Effector memory CD8-positive, alpha-beta T cell (primary cell): Measurements from ENCODE around the gene CABP2.
"Not testable (repeated sequence)": the region's sequence is repeated elsewhere in the genome, so short reads cannot be mapped to it uniquely, and the experiment has no call there.

Experiments used
- ATAC-seq: fragments of 150-1000 bp; cut with Tn5 transposase; replicated peaks from 2 replicates; pipeline ENCODE4 v1.10.0; 2021; ENCODE audit warnings: mild to moderate bottlenecking, moderate library complexity
- DNase-seq, 3 experiments: peaks; one replicate each; pipeline ENCODE4 v3.0.0; 2021
- H3K27ac Mint-ChIP-seq, 2 donors: one replicate each; pipeline ENCODE4 v1.8.0; 2022; ENCODE audit warnings: mild to moderate bottlenecking in 2 of 2, mixed read lengths in 2 of 2, moderate library complexity in 2 of 2
- H3K27me3 Mint-ChIP-seq, 2 donors: one replicate each; pipeline ENCODE4 v1.8.0; 2022; ENCODE audit warnings: mixed read lengths in 2 of 2
- H3K36me3 Mint-ChIP-seq: one replicate; pipeline ENCODE4 v1.8.0; 2022; ENCODE audit warnings: mild to moderate bottlenecking, moderate library complexity, mixed read lengths; ENCODE audit not compliant: insufficient read depth
- H3K4me1 Mint-ChIP-seq, 2 donors: one replicate each; pipeline ENCODE4 v1.8.0; 2022; ENCODE audit warnings: low read depth in 2 of 2, mixed read lengths in 2 of 2
- H3K4me3 Mint-ChIP-seq, 2 donors: one replicate each; pipeline ENCODE4 v1.8.0; 2022; ENCODE audit warnings: mild to moderate bottlenecking in 2 of 2, mixed read lengths in 2 of 2, moderate library complexity in 2 of 2
- H3K9me3 Mint-ChIP-seq, 2 donors: one replicate each; pipeline ENCODE4 v1.8.0; 2022; ENCODE audit warnings: mixed read lengths in 2 of 2
- total RNA-seq, 9 experiments: gene quantifications; one replicate each; lab custom pipeline; 2026; lab: John Stamatoyannopoulos, UW

The CABP2 gene
- 0 reads per million in 9 experiments for total RNA-seq

- Mint-ChIP-seq H3K27me3 (peaks cover 12 to 52% of the 10 kb centered on the region in 2 donors), H3K36me3 (no peaks in the 10 kb centered on the region), H3K4me1 (no peaks in the 10 kb centered on the region), H3K27ac (no peak within 1 kb of the TSS), H3K4me3 (no peak within 1 kb of the TSS), H3K9me3 (no peaks in the 10 kb centered on the region)
- ATAC-seq (no peak), DNase-seq (no peak)
Observed at GRCh38 chr11:67522844-67523555, at the start of gene CABP2. Gene CABP2 (minus strand): TSS chr11:67523446. CDS start chr11:67523326, 120 bp downstream.

DNA sequence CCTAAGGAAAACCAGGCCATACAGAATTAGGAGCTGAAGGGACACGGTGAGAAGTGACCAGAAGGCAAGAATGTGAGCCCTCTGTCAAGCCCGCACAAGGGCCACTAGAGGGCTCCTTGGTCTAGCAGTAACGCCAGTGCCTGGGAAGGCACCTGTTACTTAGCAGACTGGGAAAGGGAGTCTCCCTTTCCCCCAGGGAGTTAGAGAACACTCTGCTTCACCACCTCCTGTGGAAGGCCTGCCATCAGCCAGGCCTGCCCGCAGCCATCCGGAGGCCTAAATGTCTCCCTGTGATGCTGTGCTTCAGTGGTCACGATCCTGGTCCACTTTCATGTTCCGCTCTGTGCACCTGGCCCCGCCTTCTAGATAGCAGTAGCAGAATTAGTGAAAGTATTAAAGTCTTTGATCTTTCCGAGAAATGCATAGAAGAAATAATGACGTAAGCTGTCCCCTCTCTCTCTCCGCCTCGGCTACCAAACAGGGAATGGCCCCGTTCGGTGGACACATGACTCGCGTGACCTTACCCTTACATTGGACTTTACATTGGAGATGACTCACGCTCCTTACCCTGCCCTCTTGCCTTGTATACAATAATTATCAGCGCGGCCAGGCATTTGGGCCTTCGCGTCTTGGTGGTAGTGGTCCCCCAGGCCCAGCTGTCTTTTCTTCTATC is 49.6 kb upstream of the CABP2 start:
- no peak for DNase-seq
- no peak overlapping the region for H3K27ac Mint-ChIP-seq

DNA sequence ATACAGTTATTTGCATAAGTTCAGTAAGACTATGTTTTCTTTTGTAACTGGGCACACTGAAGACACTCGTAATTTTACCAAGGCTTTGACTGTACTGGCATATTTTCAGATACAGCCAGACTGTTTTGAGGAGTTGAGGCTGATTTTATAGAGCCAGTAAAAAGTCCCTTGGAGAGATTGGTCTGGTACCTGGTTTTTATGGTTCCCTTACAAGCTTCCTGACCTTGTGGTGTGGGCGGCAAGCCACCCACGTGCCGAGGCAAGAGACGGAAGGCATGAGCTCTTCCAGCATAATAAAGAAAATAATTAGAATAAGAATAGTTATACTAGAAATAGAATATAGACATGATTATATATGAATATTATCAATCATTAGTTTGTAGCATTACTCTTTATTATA is 49.1 kb upstream of the CABP2 start:
- DNase-seq (no peak), ATAC-seq (no peak)
- no peak overlapping the region for H3K4me3 Mint-ChIP-seq
- H3K27ac Mint-ChIP-seq, result no peak overlapping the region
- peaks cover 0 to under 1% of the 10 kb centered on the region in 2 donors for H3K4me1 Mint-ChIP-seq
- no peaks in the 10 kb centered on the region for H3K36me3 Mint-ChIP-seq
- H3K27me3 Mint-ChIP-seq, result peaks cover 14 to 66% of the 10 kb centered on the region in 2 donors
- H3K9me3 Mint-ChIP-seq, result no peaks in the 10 kb centered on the region

More for the DNA sequence above, 49.6 kb upstream of the CABP2 start:
- Mint-ChIP-seq H3K9me3 (no peaks in the 10 kb centered on the region), H3K4me3 (no peak overlapping the region), H3K27me3 (peaks cover 14 to 64% of the 10 kb centered on the region in 2 donors), H3K4me1 (peaks cover 0 to 2% of the 10 kb centered on the region in 2 donors), H3K36me3 (no peaks in the 10 kb centered on the region)
- ATAC-seq, result no peak

GRCh38 chr11:67571443-67571842 is 48.2 kb upstream of the CABP2 start:
- Mint-ChIP-seq H3K27ac (no peak overlapping the region), H3K9me3 (no peaks in the 10 kb centered on the region)

DNA sequence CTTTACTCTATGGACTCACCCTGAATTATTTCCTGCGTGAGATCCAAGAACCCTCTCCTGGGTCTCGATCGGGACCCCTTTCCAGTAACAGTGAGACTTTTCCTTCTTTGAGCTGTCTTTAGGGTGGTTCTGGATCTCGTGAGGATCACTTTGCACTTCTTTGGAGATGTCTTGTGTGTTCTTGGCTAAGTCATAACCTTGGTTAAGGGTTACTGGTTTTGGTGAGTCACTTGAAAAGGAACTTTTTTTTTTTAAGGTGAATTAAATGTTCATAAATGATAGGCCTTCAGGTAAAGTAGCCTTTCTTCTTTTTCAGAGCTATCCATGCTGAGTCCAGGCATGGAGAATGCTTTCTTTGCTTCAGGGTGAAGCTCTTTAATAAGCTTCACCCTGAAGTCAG is 41.0 kb upstream of the CABP2 start:
- peaks cover 6 to 8% of the 10 kb centered on the region in 2 donors for H3K4me1 Mint-ChIP-seq
- no peak overlapping the region for H3K27ac Mint-ChIP-seq
- H3K27me3 Mint-ChIP-seq, result peaks cover 8 to 60% of the 10 kb centered on the region in 2 donors
- no peaks in the 10 kb centered on the region for H3K36me3 Mint-ChIP-seq
- ATAC-seq (no peak), DNase-seq (no peak)
- no peaks in the 10 kb centered on the region for H3K9me3 Mint-ChIP-seq
- no peak overlapping the region for H3K4me3 Mint-ChIP-seq

More at GRCh38 chr11:67571443-67571842, 48.2 kb upstream of the CABP2 start:
- ATAC-seq (no peak), DNase-seq (no peak)
- no peaks in the 10 kb centered on the region for H3K4me1 Mint-ChIP-seq
- H3K36me3 Mint-ChIP-seq, result no peaks in the 10 kb centered on the region
- no peak overlapping the region for H3K4me3 Mint-ChIP-seq
- H3K27me3 Mint-ChIP-seq, result peaks cover 14 to 61% of the 10 kb centered on the region in 2 donors

GRCh38 chr11:67563705-67564114 is 40.5 kb upstream of the CABP2 start:
- peaks cover 14 to 65% of the 10 kb centered on the region in 2 donors for H3K27me3 Mint-ChIP-seq
- not testable (repeated sequence) for H3K27ac Mint-ChIP-seq, H3K36me3 Mint-ChIP-seq, H3K9me3 Mint-ChIP-seq, H3K4me3 Mint-ChIP-seq, DNase-seq, H3K4me1 Mint-ChIP-seq, ATAC-seq

DNA sequence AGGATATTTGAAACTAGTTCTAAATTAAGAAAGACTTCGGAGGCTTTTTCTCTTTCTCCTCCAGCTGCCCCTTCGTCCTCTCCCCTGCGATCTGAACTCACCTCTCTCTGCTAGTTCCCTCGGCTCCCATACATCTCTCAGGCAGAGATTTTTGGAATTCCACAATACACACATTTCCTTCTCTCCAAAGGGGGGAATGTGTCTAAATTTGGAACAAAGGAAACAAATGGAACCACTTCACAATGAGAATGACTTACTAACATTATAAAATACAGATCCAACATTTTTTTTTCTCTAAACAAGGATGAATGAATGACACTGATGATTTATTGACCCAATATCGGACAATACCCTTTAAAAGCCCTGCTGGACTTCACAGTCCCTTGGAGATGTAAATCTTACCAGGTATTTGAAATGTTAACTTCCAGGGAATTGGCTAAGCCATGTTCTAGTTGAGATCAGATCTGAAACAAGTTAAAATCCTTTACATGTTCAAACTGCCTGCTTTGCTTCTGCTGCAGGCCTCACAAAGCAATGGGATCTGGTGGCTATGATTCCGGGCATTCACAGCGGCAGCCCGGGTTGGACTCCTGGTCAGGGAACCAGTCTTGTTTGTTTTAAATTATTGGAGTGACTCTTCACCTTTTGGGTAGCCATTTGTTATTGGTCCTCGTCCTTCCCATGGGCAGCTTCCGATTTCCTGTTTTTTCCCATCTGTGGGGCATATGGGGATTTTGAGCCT is 39.9 kb upstream of the CABP2 start:
- H3K27ac Mint-ChIP-seq, result no peak overlapping the region
- H3K4me3 Mint-ChIP-seq, result peak overlapping the region in 1 of 2 donors; percentile 21
- DNase-seq (no peak), ATAC-seq (no peak)
- H3K4me1 Mint-ChIP-seq, result peaks cover 6 to 8% of the 10 kb centered on the region in 2 donors
- H3K9me3 Mint-ChIP-seq, result no peaks in the 10 kb centered on the region
- H3K36me3 Mint-ChIP-seq, result no peaks in the 10 kb centered on the region
- H3K27me3 Mint-ChIP-seq, result peaks cover 16 to 71% of the 10 kb centered on the region in 2 donors

DNA sequence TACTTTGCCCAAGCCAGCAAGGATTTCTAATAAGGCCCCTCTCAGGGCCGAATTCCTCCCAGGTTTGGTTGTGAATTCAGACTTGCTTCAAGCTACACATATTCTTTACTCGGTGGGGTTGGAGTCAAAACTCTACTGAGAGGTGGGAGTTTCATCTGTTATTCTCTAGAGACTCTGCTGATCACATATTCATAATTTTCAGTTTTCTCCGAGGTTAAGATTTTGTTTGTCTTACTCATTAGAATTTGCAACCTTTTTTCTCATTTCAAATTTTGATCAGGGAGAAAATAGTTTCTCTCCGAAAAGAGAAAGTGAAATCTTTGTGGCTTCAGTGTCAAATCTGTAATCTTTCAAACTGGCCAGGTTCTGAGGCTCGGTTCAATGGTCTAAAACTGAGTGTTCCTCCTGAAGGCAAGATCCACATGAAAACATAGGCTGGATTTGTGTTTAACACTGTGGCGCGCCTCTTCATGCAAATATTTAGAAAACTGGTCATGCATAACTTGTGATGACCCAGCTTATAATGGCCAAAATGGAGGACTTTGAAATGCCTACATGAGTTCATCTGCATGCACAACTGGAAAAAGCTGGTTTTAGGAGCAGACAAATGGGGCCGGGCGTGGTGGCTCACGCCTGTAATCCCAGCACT is 38.8 kb upstream of the CABP2 start:
- Mint-ChIP-seq H3K4me3 (no peak overlapping the region), H3K36me3 (no peaks in the 10 kb centered on the region), H3K27ac (peak overlapping the region in 1 of 2 donors; percentile 72), H3K4me1 (peaks cover 6 to 8% of the 10 kb centered on the region in 2 donors), H3K27me3 (peaks cover 16 to 62% of the 10 kb centered on the region in 2 donors), H3K9me3 (no peaks in the 10 kb centered on the region)
- no peak for DNase-seq
- no peak for ATAC-seq

DNA sequence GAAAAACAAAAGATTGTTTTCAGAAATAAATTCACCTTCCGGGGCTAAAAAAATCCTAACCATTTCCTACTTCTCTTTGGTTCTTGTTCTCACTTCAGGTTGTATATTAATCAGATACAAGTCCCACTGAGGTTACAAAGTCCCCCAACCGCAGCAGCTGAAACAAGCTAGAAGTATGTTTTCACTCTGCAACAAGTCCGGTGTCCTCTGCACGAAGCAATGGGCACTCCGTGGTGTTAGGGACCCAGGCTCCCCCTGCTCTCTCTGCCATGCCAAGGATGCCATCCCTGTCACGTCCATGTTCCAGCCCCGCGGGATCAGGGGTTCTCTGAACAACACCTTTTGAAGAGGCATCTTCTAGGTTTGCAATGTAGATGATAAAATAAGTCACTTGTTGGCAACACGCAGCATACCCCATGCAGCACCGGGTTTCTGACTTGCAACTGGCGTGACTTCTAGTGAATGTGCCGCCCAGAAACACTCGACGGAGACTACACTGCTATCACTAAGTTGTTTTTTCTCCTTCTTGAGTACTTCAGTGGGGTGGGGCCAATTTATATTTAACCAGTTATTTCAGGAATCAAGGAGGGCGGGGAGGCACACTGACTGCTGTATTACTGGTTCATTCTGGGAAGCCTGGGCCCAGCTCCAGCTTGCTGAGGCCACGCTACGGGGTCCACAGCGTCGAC is 35.0 kb upstream of the CABP2 start:
- H3K4me1 Mint-ChIP-seq, result peaks cover 6 to 8% of the 10 kb centered on the region in 2 donors
- no peaks in the 10 kb centered on the region for H3K9me3 Mint-ChIP-seq
- H3K36me3 Mint-ChIP-seq, result no peaks in the 10 kb centered on the region
- no peak overlapping the region for H3K27ac Mint-ChIP-seq
- DNase-seq (no peak), ATAC-seq (no peak)
- peaks cover 10 to 35% of the 10 kb centered on the region in 2 donors for H3K27me3 Mint-ChIP-seq
- H3K4me3 Mint-ChIP-seq, result no peak overlapping the region

GRCh38 chr11:67556244-67556643 is 33.0 kb upstream of the CABP2 start:
- Mint-ChIP-seq H3K27me3 (peaks cover 10 to 25% of the 10 kb centered on the region in 2 donors), H3K4me1 (no peaks in the 10 kb centered on the region), H3K27ac (peak overlapping the region in 1 of 2 donors; percentile 42), H3K9me3 (no peaks in the 10 kb centered on the region), H3K36me3 (no peaks in the 10 kb centered on the region), H3K4me3 (no peak overlapping the region)
- no peak for ATAC-seq
- no peak for DNase-seq

GRCh38 chr11:67551697-67552096 is 28.5 kb upstream of the CABP2 start:
- H3K36me3 Mint-ChIP-seq, H3K4me3 Mint-ChIP-seq, H3K27me3 Mint-ChIP-seq, DNase-seq, H3K27ac Mint-ChIP-seq, H3K4me1 Mint-ChIP-seq, ATAC-seq, H3K9me3 Mint-ChIP-seq: not testable (repeated sequence)

DNA sequence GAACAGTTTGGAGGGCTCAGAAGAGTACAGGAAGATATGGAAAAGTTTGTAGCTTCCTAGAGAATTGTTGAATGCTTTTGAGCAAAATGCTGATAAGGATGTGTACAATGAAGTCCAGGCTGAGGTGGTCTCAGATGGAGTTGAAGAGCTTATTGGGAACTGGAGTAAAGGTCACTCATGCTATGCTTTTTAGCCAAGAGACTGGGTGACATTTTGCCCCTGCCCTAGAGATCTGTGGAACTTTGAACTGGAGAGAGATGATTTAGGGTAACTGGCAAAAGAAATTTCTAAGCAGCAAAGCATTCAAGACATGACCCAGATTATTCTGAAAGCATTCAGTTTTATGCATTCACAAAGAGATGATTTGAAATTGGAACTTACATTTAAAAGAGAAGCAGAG is 27.9 kb upstream of the CABP2 start:
- no peak for DNase-seq
- H3K27me3 Mint-ChIP-seq, result peaks cover 11% of the 10 kb centered on the region in 2 donors
- H3K36me3 Mint-ChIP-seq, result no peaks in the 10 kb centered on the region
- H3K4me1 Mint-ChIP-seq, result no peaks in the 10 kb centered on the region
- H3K9me3 Mint-ChIP-seq, result no peaks in the 10 kb centered on the region
- no peak for ATAC-seq
- H3K4me3 Mint-ChIP-seq, result no peak overlapping the region
- no peak overlapping the region for H3K27ac Mint-ChIP-seq
